Activated B cell treated with CpG ODN at 0.5 μM for 24 hours (primary cell): ENCODE results near the gene IGFBP1. TPM values are rescaled to one million over a fixed set of nuclear protein-coding genes. Genes with fewer than 3 reads are reported as not detected.
"Not testable (repeated sequence)": the region's sequence is repeated elsewhere in the genome, so short reads cannot be mapped to it uniquely, and the experiment has no call there.

ENCODE experiments used
- ATAC-seq: fragments of 200-7000 bp; cut with Tn5 transposase; one replicate; pipeline ENCODE4 v1.10.0; 2021; ENCODE audit warnings: low read depth, mild to moderate bottlenecking, moderate library complexity
- CTCF ChIA-PET: fragments of 350-600 bp; sonication (Branson Sonifier 250); formaldehyde crosslinking; loops from one replicate; lab custom pipeline; 2021; ENCODE audit warnings: antibody characterized with exemption; lab: Charles Lee
- POLR2A ChIA-PET: fragments of 350-600 bp; sonication (Branson Sonifier 250); formaldehyde crosslinking; loops from one replicate; lab custom pipeline; 2021; ENCODE audit warnings: antibody characterized with exemption; lab: Charles Lee
- DNase-seq: peaks from one replicate; pipeline ENCODE4 v3.0.0; 2022
- H3K27ac Mint-ChIP-seq: one replicate; pipeline ENCODE4 v1.8.0; 2020; ENCODE audit warnings: mixed read lengths
- H3K27me3 Mint-ChIP-seq: one replicate; pipeline ENCODE4 v1.8.0; 2021; ENCODE audit warnings: mixed read lengths
- H3K36me3 Mint-ChIP-seq: one replicate; pipeline ENCODE4 v1.8.0; 2021; ENCODE audit warnings: low read depth, mixed read lengths
- H3K4me1 Mint-ChIP-seq: one replicate; pipeline ENCODE4 v1.8.0; 2021; ENCODE audit warnings: mixed read lengths
- H3K4me3 Mint-ChIP-seq: one replicate; pipeline ENCODE4 v1.8.0; 2020; ENCODE audit warnings: mild to moderate bottlenecking, mixed read lengths
- H3K9me3 Mint-ChIP-seq: one replicate; pipeline ENCODE4 v1.8.0; 2020; ENCODE audit warnings: mixed read lengths
- intact Hi-C: fragments of 100-400 bp; cut with micrococcal nuclease; formaldehyde crosslinking; loops from one replicate; pipeline ENCODE4 v1.15.1; 2024
- total RNA-seq: library from RNA; stranded (reverse); gene quantifications from 2 replicates; pipeline ENCODE4 v1.2.3, GENCODE V29; 2022
- TF ChIP-seq, protein P1 (sequence below): fragments of 200-600 bp; IDR thresholded peaks from one replicate; pipeline ENCODE4 v1.8.0; 2022; ENCODE audit warnings: antibody characterized with exemption, mild to moderate bottlenecking

IGFBP1 gene
- total RNA-seq = not detected in 2 replicates

DNA sequence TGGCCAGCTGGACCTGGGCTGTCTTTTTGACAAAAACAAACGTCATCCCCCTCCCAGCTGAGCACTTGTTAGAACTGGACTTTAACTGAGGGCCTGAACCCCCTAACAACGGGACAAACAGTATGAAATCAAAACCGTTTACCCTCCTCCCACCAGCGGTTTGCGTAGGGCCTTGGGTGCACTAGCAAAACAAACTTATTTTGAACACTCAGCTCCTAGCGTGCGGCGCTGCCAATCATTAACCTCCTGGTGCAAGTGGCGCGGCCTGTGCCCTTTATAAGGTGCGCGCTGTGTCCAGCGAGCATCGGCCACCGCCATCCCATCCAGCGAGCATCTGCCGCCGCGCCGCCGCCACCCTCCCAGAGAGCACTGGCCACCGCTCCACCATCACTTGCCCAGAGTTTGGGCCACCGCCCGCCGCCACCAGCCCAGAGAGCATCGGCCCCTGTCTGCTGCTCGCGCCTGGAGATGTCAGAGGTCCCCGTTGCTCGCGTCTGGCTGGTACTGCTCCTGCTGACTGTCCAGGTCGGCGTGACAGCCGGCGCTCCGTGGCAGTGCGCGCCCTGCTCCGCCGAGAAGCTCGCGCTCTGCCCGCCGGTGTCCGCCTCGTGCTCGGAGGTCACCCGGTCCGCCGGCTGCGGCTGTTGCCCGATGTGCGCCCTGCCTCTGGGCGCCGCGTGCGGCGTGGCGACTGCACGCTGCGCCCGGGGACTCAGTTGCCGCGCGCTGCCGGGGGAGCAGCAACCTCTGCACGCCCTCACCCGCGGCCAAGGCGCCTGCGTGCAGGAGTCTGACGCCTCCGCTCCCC is at the start of gene IGFBP1:
TSS of gene IGFBP1 (plus strand) at position 304 of the 808 bp plus-strand sequence. CDS start at position 469, 165 bp downstream.
- H3K36me3 Mint-ChIP-seq = no peaks in the 10 kb centered on the region
- DNase-seq = no peak
- H3K4me1 Mint-ChIP-seq = no peaks in the 10 kb centered on the region
- ChIA-PET CTCF (no interaction called here), POLR2A (no interaction called here)
- ATAC-seq = no peak
- no peaks in the 10 kb centered on the region for H3K9me3 Mint-ChIP-seq
- intact Hi-C loops = no loop called here
- TF ChIP-seq, protein P1, sequence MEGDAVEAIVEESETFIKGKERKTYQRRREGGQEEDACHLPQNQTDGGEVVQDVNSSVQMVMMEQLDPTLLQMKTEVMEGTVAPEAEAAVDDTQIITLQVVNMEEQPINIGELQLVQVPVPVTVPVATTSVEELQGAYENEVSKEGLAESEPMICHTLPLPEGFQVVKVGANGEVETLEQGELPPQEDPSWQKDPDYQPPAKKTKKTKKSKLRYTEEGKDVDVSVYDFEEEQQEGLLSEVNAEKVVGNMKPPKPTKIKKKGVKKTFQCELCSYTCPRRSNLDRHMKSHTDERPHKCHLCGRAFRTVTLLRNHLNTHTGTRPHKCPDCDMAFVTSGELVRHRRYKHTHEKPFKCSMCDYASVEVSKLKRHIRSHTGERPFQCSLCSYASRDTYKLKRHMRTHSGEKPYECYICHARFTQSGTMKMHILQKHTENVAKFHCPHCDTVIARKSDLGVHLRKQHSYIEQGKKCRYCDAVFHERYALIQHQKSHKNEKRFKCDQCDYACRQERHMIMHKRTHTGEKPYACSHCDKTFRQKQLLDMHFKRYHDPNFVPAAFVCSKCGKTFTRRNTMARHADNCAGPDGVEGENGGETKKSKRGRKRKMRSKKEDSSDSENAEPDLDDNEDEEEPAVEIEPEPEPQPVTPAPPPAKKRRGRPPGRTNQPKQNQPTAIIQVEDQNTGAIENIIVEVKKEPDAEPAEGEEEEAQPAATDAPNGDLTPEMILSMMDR = no peak
- H3K27me3 Mint-ChIP-seq = peaks cover 44% of the 10 kb centered on the region
- H3K4me3 Mint-ChIP-seq = no peak within 1 kb of the TSS
- H3K27ac Mint-ChIP-seq = no peak within 1 kb of the TSS

DNA sequence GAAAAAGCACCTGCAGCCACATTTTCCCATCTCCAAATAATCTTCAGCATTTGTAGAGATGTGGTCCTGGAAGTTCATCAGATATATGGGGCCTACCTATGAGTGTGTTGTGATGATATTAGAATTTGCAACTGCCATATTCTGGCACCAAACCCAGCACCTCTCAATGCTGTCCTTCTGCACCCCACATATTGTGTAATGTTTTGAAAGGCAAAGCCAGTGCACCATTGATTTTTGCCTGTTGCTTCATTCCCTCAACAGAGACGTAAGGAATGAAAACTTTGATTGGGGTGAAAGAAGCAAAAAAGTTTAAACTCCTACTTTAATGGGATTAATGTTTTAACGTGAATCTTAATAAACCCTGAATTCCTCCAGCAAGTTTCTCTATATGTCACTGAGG is 49.4 kb upstream of the IGFBP1 start:
- H3K4me1 Mint-ChIP-seq, CTCF ChIA-PET, ATAC-seq, H3K36me3 Mint-ChIP-seq, H3K27ac Mint-ChIP-seq, intact Hi-C loops, POLR2A ChIA-PET, H3K27me3 Mint-ChIP-seq, H3K9me3 Mint-ChIP-seq, DNase-seq, H3K4me3 Mint-ChIP-seq: not testable (repeated sequence)

GRCh38 chr7:45841926-45842717 is 46.2 kb upstream of the IGFBP1 start:
- POLR2A ChIA-PET, ATAC-seq, H3K27ac Mint-ChIP-seq, CTCF ChIA-PET, H3K4me1 Mint-ChIP-seq, intact Hi-C loops, H3K27me3 Mint-ChIP-seq, DNase-seq, H3K4me3 Mint-ChIP-seq, H3K36me3 Mint-ChIP-seq, H3K9me3 Mint-ChIP-seq: not testable (repeated sequence)

GRCh38 chr7:45846536-45846935 is 41.8 kb upstream of the IGFBP1 start:
- H3K4me3 Mint-ChIP-seq, H3K36me3 Mint-ChIP-seq, H3K27me3 Mint-ChIP-seq, intact Hi-C loops, ATAC-seq, H3K27ac Mint-ChIP-seq, DNase-seq, H3K9me3 Mint-ChIP-seq, CTCF ChIA-PET, POLR2A ChIA-PET, H3K4me1 Mint-ChIP-seq: not testable (repeated sequence)

DNA sequence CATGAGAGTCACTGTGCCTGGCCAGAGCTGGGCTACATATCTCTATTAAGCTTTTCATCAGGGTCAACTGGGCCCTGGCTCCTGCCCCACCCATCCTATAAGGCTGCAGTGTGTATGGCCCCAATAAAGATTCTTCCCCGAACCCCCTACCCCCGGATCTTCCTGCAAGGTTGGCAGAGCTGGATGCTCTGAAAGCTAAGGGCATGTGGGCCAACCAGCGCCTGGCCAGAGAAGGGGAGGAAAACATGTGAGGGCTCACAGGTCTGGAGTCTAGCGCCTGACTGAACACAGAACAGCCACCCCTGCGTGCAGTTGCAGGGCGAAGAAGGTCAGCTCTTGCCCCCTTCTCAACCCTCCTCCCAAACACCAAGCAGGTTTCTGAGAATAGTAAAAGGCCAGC is 39.6 kb upstream of the IGFBP1 start:
- POLR2A ChIA-PET, H3K27ac Mint-ChIP-seq, CTCF ChIA-PET: not testable (repeated sequence)

GRCh38 chr7:45852984-45853383 is 35.3 kb upstream of the IGFBP1 start:
- H3K4me1 Mint-ChIP-seq, CTCF ChIA-PET, H3K4me3 Mint-ChIP-seq, H3K27me3 Mint-ChIP-seq, H3K9me3 Mint-ChIP-seq, DNase-seq, POLR2A ChIA-PET, H3K27ac Mint-ChIP-seq, H3K36me3 Mint-ChIP-seq, ATAC-seq: not testable (repeated sequence)
- intact Hi-C loops = loop anchor here (5.0 kb wide), 1 partner anchor 271 kb away; no protein-coding TSS in a partner anchor

More for the DNA sequence above, 39.6 kb upstream of the IGFBP1 start:
- H3K4me3 Mint-ChIP-seq, intact Hi-C loops, DNase-seq, ATAC-seq, H3K4me1 Mint-ChIP-seq, H3K9me3 Mint-ChIP-seq, H3K27me3 Mint-ChIP-seq, H3K36me3 Mint-ChIP-seq: not testable (repeated sequence)

GRCh38 chr7:45853491-45853890 is 34.8 kb upstream of the IGFBP1 start:
- POLR2A ChIA-PET, ATAC-seq, H3K36me3 Mint-ChIP-seq, H3K27ac Mint-ChIP-seq, H3K27me3 Mint-ChIP-seq, DNase-seq, H3K4me3 Mint-ChIP-seq, H3K4me1 Mint-ChIP-seq, H3K9me3 Mint-ChIP-seq: not testable (repeated sequence)
- CTCF ChIA-PET = interaction anchor here (1.1 to 1.3 kb wide), 2 partner anchors 191 to 697 kb away, joined by 5 to 8 read pairs; no protein-coding TSS in a partner anchor
- intact Hi-C loops = loop anchor here (5.0 kb wide), 1 partner anchor 271 kb away; no protein-coding TSS in a partner anchor

DNA sequence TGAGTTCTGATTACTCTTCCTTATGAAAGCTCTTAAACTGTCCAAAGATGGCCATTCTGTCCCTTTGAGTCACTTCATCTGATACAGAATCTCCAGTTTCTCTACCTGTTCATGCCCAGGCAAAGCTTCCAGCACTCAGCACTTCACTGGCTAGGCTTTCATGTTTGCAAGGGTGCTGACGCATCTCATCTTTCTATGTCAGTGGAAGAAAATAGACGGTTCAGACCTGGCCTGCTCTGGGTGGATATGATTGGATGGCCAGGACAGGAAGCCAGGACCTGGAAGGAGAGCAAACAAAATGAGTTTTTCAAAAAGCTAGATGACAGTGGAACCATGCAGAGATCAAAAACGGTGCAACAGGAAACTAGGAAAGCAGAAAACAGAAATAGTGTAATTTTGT is 32.6 kb upstream of the IGFBP1 start:
- POLR2A ChIA-PET, H3K4me1 Mint-ChIP-seq, H3K36me3 Mint-ChIP-seq, H3K27me3 Mint-ChIP-seq, DNase-seq, H3K4me3 Mint-ChIP-seq, H3K9me3 Mint-ChIP-seq, ATAC-seq, H3K27ac Mint-ChIP-seq: not testable (repeated sequence)
- CTCF ChIA-PET = interaction anchor here (1.1 to 1.5 kb wide), 2 partner anchors 8 to 702 kb away, joined by 3 to 5 read pairs; no protein-coding TSS in a partner anchor
- intact Hi-C loops = loop anchor here (2.0 kb wide), 1 partner anchor 99 kb away; no protein-coding TSS in a partner anchor

DNA sequence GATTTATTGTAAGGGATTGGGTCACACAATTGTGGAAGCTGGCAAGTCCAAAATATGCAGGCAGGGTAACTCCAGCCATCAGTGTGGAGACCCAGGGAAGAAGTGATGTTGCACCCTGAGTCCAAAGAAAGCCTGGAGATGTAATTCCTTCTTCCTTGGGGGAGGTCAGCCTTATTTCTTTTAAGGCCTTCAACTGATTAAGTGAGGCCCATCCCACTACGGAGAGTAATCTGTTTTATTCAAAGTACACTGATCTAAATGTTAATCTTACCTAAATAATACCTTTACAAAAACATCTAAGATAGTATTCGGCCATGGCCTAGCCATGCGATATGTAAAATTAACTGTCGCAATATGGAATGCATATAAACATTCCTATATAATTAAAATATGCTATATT is 31.4 kb upstream of the IGFBP1 start:
- ATAC-seq, H3K4me3 Mint-ChIP-seq, CTCF ChIA-PET, H3K27ac Mint-ChIP-seq, H3K9me3 Mint-ChIP-seq, intact Hi-C loops, H3K4me1 Mint-ChIP-seq, POLR2A ChIA-PET, H3K36me3 Mint-ChIP-seq, DNase-seq: not testable (repeated sequence)
- H3K27me3 Mint-ChIP-seq = peaks cover 12% of the 10 kb centered on the region
